HCT116 (cell line): Measurements from ENCODE around the gene LAMTOR4. TPM values are rescaled to one million over a fixed set of nuclear protein-coding genes. Genes with fewer than 3 reads are reported as not detected.

Experiments used
- ATAC-seq: fragments of 200-7000 bp; cut with Tn5 transposase; 2 replicates; pipeline ENCODE4 v1.9.1; 2020; ENCODE audit warnings: mild to moderate bottlenecking, moderate library complexity
- BruUV-seq: library from RNA; stranded (reverse); fragments of 400-500 nt; replicated peaks from 2 replicates; lab custom pipeline; 2021; lab: Mats Ljungman, UMichigan
- CTCF ChIA-PET: fragments of 300-600 bp; sonication (Branson Sonifier 250); formaldehyde crosslinking; loops from one replicate; lab custom pipeline; 2021; ENCODE audit warnings: antibody characterized with exemption; lab: Charles Lee
- POLR2A ChIA-PET: fragments of 300-600, 350-600 bp; sonication (Branson Sonifier 250); formaldehyde crosslinking; loops from one replicate; lab custom pipeline; 2021; ENCODE audit warnings: antibody characterized with exemption; lab: Charles Lee
- RAD21 ChIA-PET, 2 experiments: fragments of 300-600 bp; sonication (Branson Sonifier 250); formaldehyde crosslinking; loops; one replicate each; lab custom pipeline; 2023; ENCODE audit warnings: low total read pairs in 2 of 2; ENCODE audit not compliant: uncharacterized antibody in 2 of 2, unreplicated experiment in 2 of 2, low non-redundant PET in 1 of 2; lab: Charles Lee
- DNase-seq: peaks from one replicate; pipeline ENCODE4 v3.0.0-alpha.2; 2010; ENCODE audit warnings: low read depth, low spot score
- H2AFZ ChIP-seq: fragments of 200-600 bp; shearing (Covaris generic), sonication (generic); 2 replicates; pipeline ENCODE4 v1.6.1; 2017; ENCODE audit warnings: low read depth, mixed run types, mixed read lengths, antibody characterized with exemption, low read length; ENCODE audit not compliant: poor library complexity, severe bottlenecking
- H3K27ac ChIP-seq: 2 replicates; pipeline ENCODE4 v1.5.1; 2012; ENCODE audit warnings: low read depth, low read length
- H3K27me3 ChIP-seq: fragments of 200-600 bp; sonication (generic); 2 replicates; pipeline ENCODE4 v1.6.1; 2016; ENCODE audit warnings: mixed run types, low read length, mixed read lengths; ENCODE audit not compliant: insufficient read depth
- H3K36me3 ChIP-seq, 2 experiments: fragments of 200-500 bp in 1 of 2; fragments of 200-600 bp in 1 of 2; sonication (Bioruptor generic) in 1 of 2; sonication (generic) in 1 of 2; 2 replicates each; pipeline versions ENCODE4 v1.5.1 to v1.6.1; 2014 to 2016; ENCODE audit warnings: low read length in 2 of 2, inconsistent platforms in 1 of 2, mixed read lengths in 1 of 2, mixed run types in 1 of 2; ENCODE audit not compliant: insufficient read depth in 2 of 2, control insufficient read depth in 1 of 2
- H3K4me1 ChIP-seq, 2 experiments: fragments of 200-600 bp in 1 of 2; sonication (generic) in 1 of 2; 2 replicates each; pipeline versions ENCODE4 v1.5.1 to v1.6.1; 2012 to 2017; ENCODE audit warnings: low read length in 2 of 2, inconsistent platforms in 1 of 2, mild to moderate bottlenecking in 1 of 2, mixed read lengths in 1 of 2, mixed run types in 1 of 2, moderate library complexity in 1 of 2; ENCODE audit not compliant: insufficient read depth in 2 of 2, control insufficient read depth in 1 of 2
- H3K4me2 ChIP-seq: fragments of 200-600 bp; sonication (generic); 2 replicates; pipeline ENCODE4 v1.6.1; 2017; ENCODE audit warnings: mixed run types, low read length, mixed read lengths
- H3K4me3 ChIP-seq, 2 experiments: fragments of 200-600 bp in 1 of 2; sonication (generic) in 1 of 2; replicated peaks in 1 of 2; 2 replicates each; pipeline ENCODE4 v1.5.1; 2011 to 2016; ENCODE audit warnings: low read length in 2 of 2, control low read depth in 1 of 2, low read depth in 1 of 2, mild to moderate bottlenecking in 1 of 2, mixed read lengths in 1 of 2, mixed run types in 1 of 2
- H3K79me2 ChIP-seq: fragments of 200-600 bp; sonication (generic); 2 replicates; pipeline ENCODE4 v1.6.1; 2017; ENCODE audit warnings: mild to moderate bottlenecking, mixed run types, low read length, moderate library complexity, mixed read lengths; ENCODE audit not compliant: insufficient read depth
- H3K9ac ChIP-seq: fragments of 200-600 bp; sonication (generic); 2 replicates; pipeline ENCODE4 v1.6.1; 2016; ENCODE audit warnings: low read length, mixed read lengths
- H3K9me2 ChIP-seq: fragments of 200-600 bp; sonication (generic), shearing (Covaris generic); 2 replicates; pipeline ENCODE4 v1.6.1; 2017; ENCODE audit warnings: mixed run types, mild to moderate bottlenecking, moderate library complexity; ENCODE audit not compliant: insufficient read depth
- H3K9me3 ChIP-seq, 2 experiments: fragments of 200-500 bp in 1 of 2; fragments of 200-600 bp in 1 of 2; sonication (Bioruptor generic) in 1 of 2; sonication (generic) in 1 of 2; 2 replicates each; pipeline ENCODE4 v1.6.1; 2014 to 2017; ENCODE audit warnings: low read length in 2 of 2, mixed read lengths in 2 of 2, inconsistent platforms in 1 of 2, low read depth in 1 of 2, mild to moderate bottlenecking in 1 of 2, mixed run types in 1 of 2, moderate library complexity in 1 of 2; ENCODE audit not compliant: control insufficient read depth in 1 of 2, insufficient read depth in 1 of 2
- H4K20me1 ChIP-seq: fragments of 200-600 bp; sonication (generic), shearing (Covaris generic); 2 replicates; pipeline ENCODE4 v1.6.1; 2017; ENCODE audit warnings: mixed run types, mild to moderate bottlenecking, moderate library complexity; ENCODE audit not compliant: insufficient read depth
- CEBPB ChIP-seq: IDR thresholded peaks from 2 replicates; pipeline ENCODE4 v1.6.1; 2012; ENCODE audit warnings: low read depth
- ZNF274 ChIP-seq: fragments of 200-500 bp; sonication (Bioruptor generic); IDR thresholded peaks from 2 replicates; pipeline ENCODE4 v1.6.1; 2014; ENCODE audit warnings: mild to moderate bottlenecking, low read depth, low read length, inconsistent platforms
- intact Hi-C: fragments of 100-400 bp; cut with micrococcal nuclease; formaldehyde crosslinking; loops from 2 replicates; pipeline ENCODE4 v1.10.0; 2022
- total RNA-seq: library from RNA; stranded (reverse); gene quantifications from one replicate; pipeline ENCODE4 v1.2.1, GENCODE V29; 2021; ENCODE audit not compliant: unreplicated experiment
- TF ChIP-seq, protein P1 (sequence below), 3 experiments: fragments of 200-600 bp in 1 of 3; sonication (generic) in 1 of 3; IDR thresholded peaks in 2 of 3; conservative IDR thresholded peaks in 1 of 3; 2 replicates each; pipeline ENCODE4 v1.5.1; 2012 to 2017; ENCODE audit warnings: low read depth in 2 of 3, low read length in 2 of 3, antibody characterized with exemption in 1 of 3, borderline replicate concordance in 1 of 3, control low read depth in 1 of 3, mild to moderate bottlenecking in 1 of 3, mixed read lengths in 1 of 3, mixed run types in 1 of 3, moderate library complexity in 1 of 3; ENCODE audit not compliant: insufficient read depth in 1 of 3

The LAMTOR4 gene
- total RNA-seq, 1 experiment from 2014 or later = 152 TPM

DNA sequence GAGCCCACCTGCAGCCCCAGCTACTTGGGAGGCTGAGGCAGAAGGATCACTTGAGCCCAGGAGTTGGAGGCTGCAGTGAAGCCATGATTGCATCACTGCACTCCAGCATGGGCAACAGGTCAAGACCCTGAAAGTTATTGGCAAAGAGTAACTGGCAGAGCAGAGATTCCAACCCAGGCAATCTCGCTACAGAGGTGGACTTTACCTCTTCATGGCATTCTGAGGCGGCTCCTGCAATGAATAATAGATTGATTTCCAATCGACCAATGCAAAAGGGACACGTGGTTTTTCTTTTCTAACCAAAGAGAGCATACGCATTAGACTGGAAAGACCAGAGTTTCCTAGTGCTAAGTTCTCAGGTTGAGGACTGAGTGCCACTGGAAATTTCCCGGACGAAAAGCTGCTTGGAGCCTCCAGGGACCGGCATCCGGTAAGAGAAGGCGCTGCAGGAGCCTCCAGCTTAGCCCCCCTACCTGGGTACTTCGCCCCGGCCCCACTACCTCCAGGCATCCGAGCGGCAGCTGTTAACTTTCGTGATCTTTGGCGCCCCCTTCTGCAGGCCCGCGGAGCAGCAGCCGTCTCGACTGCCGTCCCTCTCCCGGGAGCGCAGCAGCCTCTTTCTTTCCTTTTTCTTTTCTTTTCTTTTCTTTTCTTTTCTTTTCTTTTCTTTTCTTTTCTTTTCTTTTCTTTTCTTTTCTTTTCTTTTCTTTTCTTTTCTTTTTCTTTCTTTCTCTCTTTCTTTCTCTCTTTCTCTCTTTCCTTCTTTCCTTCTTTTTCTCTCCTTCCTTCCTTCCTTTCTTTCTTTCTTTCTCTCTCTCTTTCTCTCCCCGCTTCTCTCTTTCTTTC lies 17.9 kb upstream of the LAMTOR4 start:
- Histone ChIP-seq H3K27me3 (no peaks in the 10 kb centered on the region), H3K4me3 (peak overlapping the region; percentile 17 to 22; a peak in 3 of 4 replicates), H3K4me1 (peaks cover 29 to 39% of the 10 kb centered on the region in 2 experiments), H3K36me3 (no peaks in the 10 kb centered on the region), H3K9me2 (no peaks in the 10 kb centered on the region), H3K4me2 (peak overlapping the region; percentile 84), H3K9ac (peak overlapping the region; percentile 43), H3K9me3 (no peaks in the 10 kb centered on the region), H4K20me1 (no peaks in the 10 kb centered on the region), H2AFZ (peak overlapping the region; percentile 13), H3K27ac (peak overlapping the region; percentile 10), H3K79me2 (peaks cover 9% of the 10 kb centered on the region; the same call in 1 of the 2 replicates)
- ChIA-PET CTCF (interaction anchor here (0.6 to 3.7 kb wide), 10 partner anchors 9 to 277 kb away, joined by 3 to 47 read pairs (median 4); partner anchors contain the start of genes AP4M1, LAMTOR4 and MCM7), POLR2A (no interaction called here), RAD21 (interaction anchor here (0.7 kb wide), 2 partner anchors 30 to 77 kb away, joined by 3 to 4 read pairs; partner anchors contain the start of gene MCM7 (in 1 of the 2))
- no TSS peak for BruUV-seq
- ATAC-seq (peak; percentile 46), DNase-seq (no peak)
- intact Hi-C loops = loop anchor here (1.0 to 5.0 kb wide), 2 partner anchors 137 to 211 kb away; no protein-coding TSS in a partner anchor
- TF ChIP-seq CEBPB = no peak
- no peak for TF ChIP-seq ZNF274
- TF ChIP-seq, protein P1, sequence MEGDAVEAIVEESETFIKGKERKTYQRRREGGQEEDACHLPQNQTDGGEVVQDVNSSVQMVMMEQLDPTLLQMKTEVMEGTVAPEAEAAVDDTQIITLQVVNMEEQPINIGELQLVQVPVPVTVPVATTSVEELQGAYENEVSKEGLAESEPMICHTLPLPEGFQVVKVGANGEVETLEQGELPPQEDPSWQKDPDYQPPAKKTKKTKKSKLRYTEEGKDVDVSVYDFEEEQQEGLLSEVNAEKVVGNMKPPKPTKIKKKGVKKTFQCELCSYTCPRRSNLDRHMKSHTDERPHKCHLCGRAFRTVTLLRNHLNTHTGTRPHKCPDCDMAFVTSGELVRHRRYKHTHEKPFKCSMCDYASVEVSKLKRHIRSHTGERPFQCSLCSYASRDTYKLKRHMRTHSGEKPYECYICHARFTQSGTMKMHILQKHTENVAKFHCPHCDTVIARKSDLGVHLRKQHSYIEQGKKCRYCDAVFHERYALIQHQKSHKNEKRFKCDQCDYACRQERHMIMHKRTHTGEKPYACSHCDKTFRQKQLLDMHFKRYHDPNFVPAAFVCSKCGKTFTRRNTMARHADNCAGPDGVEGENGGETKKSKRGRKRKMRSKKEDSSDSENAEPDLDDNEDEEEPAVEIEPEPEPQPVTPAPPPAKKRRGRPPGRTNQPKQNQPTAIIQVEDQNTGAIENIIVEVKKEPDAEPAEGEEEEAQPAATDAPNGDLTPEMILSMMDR (IDR thresholded peaks at IDR 0.05 in 2 of 3, conservative IDR thresholded peaks at IDR 0.05 in 1 of 3; ENCODE audit: borderline replicate concordance in 1 of 3, insufficient read depth in 1 of 3, low read depth in 2 of 3, low read length in 2 of 3) = peak in 2 of 3 experiments; percentile 67 to 75; a peak in 4 of 6 replicates
